Renal pelvis (tissue), 4 donors: ENCODE results near the gene HLA-DQB1. TPM values are rescaled to one million over a fixed set of nuclear protein-coding genes. Genes with fewer than 3 reads are reported as not detected.
A peak's percentile ranks its signal among the peaks of the same experiment; 100 is the strongest.
"Not testable (repeated sequence)": the region's sequence is repeated elsewhere in the genome, so short reads cannot be mapped to it uniquely, and the experiment has no call there.

Source experiments
- DNase-seq: peaks from one replicate; pipeline ENCODE4 v3.0.0-alpha.2; 2013
- polyA plus RNA-seq, 3 donors: library from polyadenylated mRNA; unstranded; fragments of 120-200 nt; gene quantifications; one replicate each; pipeline ENCODE4 v1.2.1, GENCODE V29; 2013; ENCODE audit not compliant: insufficient read length in 3 of 3

The HLA-DQB1 gene
- polyA plus RNA-seq, 3 donors, result 8.1 to 13.7 (median 10.6) TPM

- DNase-seq, result peak; percentile 52
Observed at GRCh38 chr6:32668226-32668747, 1.8 kb upstream of the HLA-DQB1 start.

- DNase-seq, result no peak
Observed at GRCh38 chr6:32665661-32666060, 796 bp downstream of the HLA-DQB1 start.

GRCh38 chr6:32664827-32665362 is 1.6 kb downstream of the HLA-DQB1 start:
- no peak for DNase-seq

- DNase-seq, result no peak
Observed at GRCh38 chr6:32664354-32664753, 2.1 kb downstream of the HLA-DQB1 start.

- no peak for DNase-seq
Observed at GRCh38 chr6:32662836-32663235, 3.6 kb downstream of the HLA-DQB1 start.

- no peak for DNase-seq
Observed at GRCh38 chr6:32662099-32662498, 4.4 kb downstream of the HLA-DQB1 start.

GRCh38 chr6:32659856-32660595 is 6.4 kb downstream of the HLA-DQB1 start:
- no peak for DNase-seq

GRCh38 chr6:32658268-32658897 is 8.1 kb downstream of the HLA-DQB1 start:
- DNase-seq, result no peak

- DNase-seq, result not testable (repeated sequence)
Observed at GRCh38 chr6:32657819-32658218, 8.6 kb downstream of the HLA-DQB1 start.

GRCh38 chr6:32657329-32657728 is 9.1 kb downstream of the HLA-DQB1 start:
- DNase-seq, result not testable (repeated sequence)

GRCh38 chr6:32655203-32655710 is 11.2 kb downstream of the HLA-DQB1 start:
- no peak for DNase-seq

- DNase-seq, result no peak
Observed at GRCh38 chr6:32645047-32645703, 21.3 kb downstream of the HLA-DQB1 start.

GRCh38 chr6:32643904-32644303 is 22.6 kb downstream of the HLA-DQB1 start:
- DNase-seq, result no peak

- no peak for DNase-seq
Observed at GRCh38 chr6:32642720-32643106, 23.7 kb downstream of the HLA-DQB1 start.

- not testable (repeated sequence) for DNase-seq
Observed at GRCh38 chr6:32641785-32642719, 24.4 kb downstream of the HLA-DQB1 start.

GRCh38 chr6:32641122-32641521 is 25.3 kb downstream of the HLA-DQB1 start:
- no peak for DNase-seq

- DNase-seq, result no peak
Observed at GRCh38 chr6:32639440-32640394, 26.7 kb downstream of the HLA-DQB1 start.

GRCh38 chr6:32638532-32639219 is 27.8 kb downstream of the HLA-DQB1 start:
- no peak for DNase-seq

GRCh38 chr6:32637883-32638282 is 28.6 kb downstream of the HLA-DQB1 start:
- no peak for DNase-seq
